H1 (cell line): ENCODE results near the gene AMZ1. TPM values are rescaled to one million over a fixed set of nuclear protein-coding genes. Genes with fewer than 3 reads are reported as not detected.

ENCODE experiments used
- CTCF ChIA-PET: fragments of 300-600 bp; sonication (Branson Sonifier 250); formaldehyde crosslinking; loops from one replicate; lab custom pipeline; 2021; ENCODE audit not compliant: partially characterized antibody; lab: Charles Lee
- POLR2A ChIA-PET: fragments of 300-600 bp; sonication (Branson Sonifier 250); formaldehyde crosslinking; loops from one replicate; lab custom pipeline; 2021; ENCODE audit warnings: inconsistent platforms; ENCODE audit not compliant: partially characterized antibody; lab: Charles Lee
- DNase-seq, 2 experiments: peaks; one replicate each; pipeline versions ENCODE4 v3.0.0 to v3.0.0-alpha.2; 2010 to 2022; ENCODE audit warnings: low spot score in 2 of 2, low read depth in 1 of 2, mixed read lengths in 1 of 2
- FAIRE-seq: peaks from 2 replicates; lab custom pipeline; 2011; peaks lifted over from hg19 to GRCh38; lab: Jason Lieb, UNC
- H2AFZ ChIP-seq: 2 replicates; pipeline ENCODE4 v1.8.1; 2012; ENCODE audit warnings: low read length, inconsistent platforms
- H2AK5ac ChIP-seq: 2 replicates; pipeline ENCODE4 v1.6.1; 2013; ENCODE audit warnings: low read depth, low read length
- H2BK120ac ChIP-seq: replicated peaks from 2 replicates; pipeline ENCODE3; 2013; ENCODE audit warnings: low read depth, low read length, inconsistent platforms
- H2BK12ac ChIP-seq: 2 replicates; pipeline ENCODE4 v1.6.1; 2013; ENCODE audit warnings: low read depth, low read length
- H2BK15ac ChIP-seq: 2 replicates; pipeline ENCODE4 v1.6.1; 2013; ENCODE audit warnings: low read length
- H2BK20ac ChIP-seq: 2 replicates; pipeline ENCODE4 v1.6.1; 2013; ENCODE audit warnings: low read length
- H2BK5ac ChIP-seq: 2 replicates; pipeline ENCODE4 v1.6.1; 2013; ENCODE audit warnings: low read depth, low read length
- H3K14ac ChIP-seq: 2 replicates; pipeline ENCODE4 v1.6.1; 2013; ENCODE audit warnings: inconsistent platforms; ENCODE audit not compliant: insufficient read length
- H3K18ac ChIP-seq: 2 replicates; pipeline ENCODE4 v1.6.1; 2013; ENCODE audit warnings: low read length; ENCODE audit errors: extremely low read depth
- H3K23ac ChIP-seq: 2 replicates; pipeline ENCODE4 v1.6.1; 2013; ENCODE audit warnings: inconsistent platforms; ENCODE audit not compliant: insufficient read length
- H3K23me2 ChIP-seq: 2 replicates; pipeline ENCODE4 v1.6.1; 2013; ENCODE audit warnings: low read depth, low read length
- H3K27ac ChIP-seq: 2 replicates; pipeline ENCODE4 v1.6.1; 2011; ENCODE audit warnings: low read depth, low read length, inconsistent platforms
- H3K27me3 ChIP-seq, 4 experiments: replicated peaks in 1 of 4; 1 replicate in 1 of 4; 2 replicates in 3 of 4; pipeline versions ENCODE4 v1.6.1 to v1.8.1; 2011 to 2013; ENCODE audit warnings: low read length in 3 of 4, mild to moderate bottlenecking in 3 of 4, inconsistent platforms in 2 of 4, mixed read lengths in 2 of 4, moderate library complexity in 1 of 4; ENCODE audit not compliant: control insufficient read depth in 3 of 4, insufficient read depth in 3 of 4; ENCODE audit errors: extremely low read depth in 1 of 4
- H3K36me3 ChIP-seq, 4 experiments: 2 replicates each; pipeline versions ENCODE4 v1.6.1 to v1.8.1; 2011 to 2013; ENCODE audit warnings: mild to moderate bottlenecking in 4 of 4, low read length in 3 of 4, moderate library complexity in 2 of 4, control low read depth in 1 of 4, inconsistent platforms in 1 of 4; ENCODE audit not compliant: insufficient read depth in 4 of 4, control insufficient read depth in 2 of 4
- H3K4ac ChIP-seq: replicated peaks from 2 replicates; pipeline ENCODE3; 2013; ENCODE audit warnings: low read length, low read depth, mixed read lengths, inconsistent platforms; ENCODE audit not compliant: insufficient read length
- H3K4me1 ChIP-seq, 4 experiments: replicated peaks in 1 of 4; 1 replicate in 1 of 4; 2 replicates in 3 of 4; pipeline versions ENCODE4 v1.6.1 to v1.8.1; 2011 to 2013; ENCODE audit warnings: low read length in 3 of 4, inconsistent platforms in 2 of 4, mixed read lengths in 1 of 4; ENCODE audit not compliant: insufficient read depth in 4 of 4, control insufficient read depth in 3 of 4
- H3K4me2 ChIP-seq, 2 experiments: 2 replicates each; pipeline versions ENCODE4 v1.6.1 to v1.8.1; 2011 to 2013; ENCODE audit warnings: low read depth in 2 of 2, low read length in 2 of 2, control low read depth in 1 of 2, inconsistent platforms in 1 of 2, mild to moderate bottlenecking in 1 of 2; ENCODE audit not compliant: insufficient read depth in 1 of 2
- H3K4me3 ChIP-seq, 4 experiments: fragments of 200-600, 300-600 bp in 1 of 4; sonication (generic), shearing (Covaris generic), sonication (Bioruptor Twin) in 1 of 4; 2 replicates each; pipeline versions ENCODE4 v1.5.1 to v1.8.1; 2011 to 2016; ENCODE audit warnings: low read length in 4 of 4, low read depth in 3 of 4, control low read depth in 2 of 4, inconsistent platforms in 2 of 4, mild to moderate bottlenecking in 2 of 4, mixed read lengths in 1 of 4, moderate library complexity in 1 of 4; ENCODE audit not compliant: insufficient read depth in 2 of 4; ENCODE audit errors: extremely low read depth in 1 of 4
- H3K56ac ChIP-seq: replicated peaks from 2 replicates; pipeline ENCODE3; 2013; ENCODE audit warnings: low read depth, mild to moderate bottlenecking, mixed read lengths, low read length, inconsistent platforms; ENCODE audit not compliant: insufficient read length
- H3K79me1 ChIP-seq: 2 replicates; pipeline ENCODE4 v1.6.1; 2013; ENCODE audit warnings: low read depth, low read length, control low read depth
- H3K79me2 ChIP-seq, 2 experiments: 2 replicates each; pipeline versions ENCODE4 v1.6.1 to v1.8.1; 2012 to 2013; ENCODE audit warnings: low read length in 2 of 2, mild to moderate bottlenecking in 2 of 2, inconsistent platforms in 1 of 2; ENCODE audit not compliant: insufficient read depth in 2 of 2, control insufficient read depth in 1 of 2
- H3K9ac ChIP-seq, 4 experiments: replicated peaks in 1 of 4; 1 replicate in 1 of 4; 2 replicates in 3 of 4; pipeline versions ENCODE4 v1.6.1 to v1.8.1; 2011 to 2013; ENCODE audit warnings: low read depth in 3 of 4, low read length in 3 of 4, control low read depth in 2 of 4, mild to moderate bottlenecking in 2 of 4, moderate library complexity in 2 of 4, inconsistent platforms in 1 of 4; ENCODE audit errors: extremely low read depth in 1 of 4
- H3K9me3 ChIP-seq, 2 experiments: 2 replicates each; pipeline versions ENCODE4 v1.6.1 to v1.8.1; 2012 to 2013; ENCODE audit warnings: mild to moderate bottlenecking in 2 of 2, moderate library complexity in 2 of 2, control low read depth in 1 of 2, inconsistent platforms in 1 of 2, low read depth in 1 of 2, low read length in 1 of 2, mixed read lengths in 1 of 2; ENCODE audit not compliant: insufficient read depth in 2 of 2
- H4K20me1 ChIP-seq, 2 experiments: replicated peaks in 1 of 2; 2 replicates each; pipeline versions ENCODE3 to v1.8.1; 2011 to 2013; ENCODE audit warnings: inconsistent platforms in 2 of 2, low read length in 2 of 2, mild to moderate bottlenecking in 1 of 2; ENCODE audit not compliant: insufficient read depth in 2 of 2, control insufficient read depth in 1 of 2
- H4K5ac ChIP-seq: 2 replicates; pipeline ENCODE4 v1.6.1; 2013; ENCODE audit warnings: low read length, low read depth, mixed read lengths, inconsistent platforms; ENCODE audit not compliant: insufficient read length
- H4K8ac ChIP-seq: 2 replicates; pipeline ENCODE4 v1.8.0; 2013; ENCODE audit warnings: mild to moderate bottlenecking, moderate library complexity, low read length, inconsistent platforms; ENCODE audit not compliant: insufficient read depth; ENCODE audit errors: extremely low read depth
- H4K91ac ChIP-seq: replicated peaks from 2 replicates; pipeline ENCODE3; 2013; ENCODE audit warnings: low read length, mixed read lengths, inconsistent platforms; ENCODE audit not compliant: insufficient read length
- EGR1 ChIP-seq: IDR thresholded peaks from 2 replicates; pipeline ENCODE4 v1.6.1; 2011; ENCODE audit warnings: low read depth, low read length, borderline replicate concordance
- FOSL1 ChIP-seq: IDR thresholded peaks from 2 replicates; pipeline ENCODE4 v1.6.1; 2011; ENCODE audit warnings: mild to moderate bottlenecking, low read depth, low read length, moderate library complexity; ENCODE audit not compliant: insufficient read depth
- POLR2AphosphoS5 ChIP-seq: IDR thresholded peaks from 2 replicates; pipeline ENCODE4 v1.6.1; 2011; ENCODE audit warnings: low read depth, low read length
- SP2 ChIP-seq: IDR thresholded peaks from 2 replicates; pipeline ENCODE4 v1.6.1; 2012; ENCODE audit warnings: mild to moderate bottlenecking, low read length, inconsistent platforms
- TAF1 ChIP-seq: IDR thresholded peaks from 2 replicates; pipeline ENCODE4 v1.6.1; 2011; ENCODE audit warnings: mild to moderate bottlenecking, low read depth, low read length
- WGBS, 2 experiments: shearing (Covaris generic) in 1 of 2; methylation state at CpG; one replicate each; pipeline versions ENCODE4 v1.1.6 to v1.1.7; 2013 to 2015; ENCODE audit warnings: low lambda C conversion rate in 2 of 2, mixed read lengths in 2 of 2, inconsistent platforms in 1 of 2, low coverage in 1 of 2, missing lambda C conversion rate in 1 of 2; ENCODE audit not compliant: insufficient replicate concordance in 2 of 2, insufficient coverage in 1 of 2, insufficient read length in 1 of 2; ENCODE audit errors: extremely low coverage in 1 of 2, missing lambda C conversion rate in 1 of 2; 5-methylcytosine and 5-hydroxymethylcytosine counted together
- polyA plus RNA-seq, 7 experiments: library from polyadenylated mRNA; depleted of rRNA in 3 of 7; stranded (reverse) in 5 of 7; unstranded in 2 of 7; fragments of >200 nt in 5 of 7; fragments of 200-250 nt in 2 of 7; gene quantifications; 1 replicate in 5 of 7; 2 replicates in 1 of 7; 4 replicates in 1 of 7; pipeline versions ENCODE4 v1.2.1 to v1.2.3, GENCODE V29; 2011 to 2013; ENCODE audit warnings: missing spikeins in 2 of 7, mixed read lengths in 2 of 7
- total RNA-seq: library from RNA; stranded (reverse); fragmentation: NEBNext Ultra II Directional; extraction: Animal tissue kit (Norgen Biotek cat#: 25700); gene quantifications from 2 replicates; pipeline ENCODE4 v1.2.1, GENCODE V29; 2021

The AMZ1 gene
- total and polyA plus RNA-seq, 2 of the 8 experiments (the other 6 are each of a cell fraction or from before 2014, with no cell fraction given), result 0.59 to 1.4 TPM

DNA sequence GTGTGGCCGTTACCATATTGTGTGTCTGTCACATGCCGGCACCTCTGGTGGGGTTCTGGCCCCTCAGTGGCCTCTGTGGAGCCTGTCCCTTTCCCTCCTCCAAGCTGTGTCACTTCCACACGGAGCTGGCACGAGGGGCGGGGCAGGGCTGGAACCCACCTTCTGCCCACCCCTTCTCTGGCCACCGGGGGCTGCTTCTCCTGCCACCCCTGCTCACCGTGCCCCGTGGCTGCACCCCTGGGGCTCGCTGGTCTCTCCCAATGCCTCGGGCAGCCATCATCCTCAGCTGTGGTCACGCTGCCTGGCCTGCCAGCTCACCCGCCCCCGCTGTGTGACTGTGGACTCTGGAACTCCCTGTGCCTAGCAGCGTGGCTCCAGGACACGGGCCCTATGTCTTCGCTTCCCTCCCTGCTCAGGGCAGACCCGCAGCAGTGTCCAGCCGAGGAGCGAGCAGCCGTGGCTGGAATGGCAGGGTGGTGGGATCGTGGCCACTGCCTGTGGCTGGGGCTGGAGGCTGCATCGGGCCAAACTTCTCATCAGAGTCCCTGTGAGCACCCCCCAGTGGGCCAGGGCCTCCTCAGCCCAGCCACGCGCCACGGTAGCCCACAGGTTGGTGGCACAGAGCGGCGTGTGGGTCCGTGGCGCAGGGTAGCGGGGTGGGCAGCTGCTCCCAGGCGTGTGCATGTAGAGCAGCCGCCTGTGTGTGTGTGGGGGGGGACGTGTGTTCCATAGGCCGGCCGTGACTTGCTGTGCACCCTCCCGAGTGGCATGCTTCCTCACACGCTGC lies 48.1 kb upstream of the AMZ1 start:
- ChIA-PET POLR2A (interaction anchor here (0.8 kb wide), 1 partner anchor 21 kb away, joined by 3 read pairs; no protein-coding TSS in a partner anchor), CTCF (interaction anchor here (0.8 to 1.8 kb wide), 5 partner anchors 19 to 62 kb away, joined by 3 to 6 read pairs (median 4); no protein-coding TSS in a partner anchor)
- H3K36me3 ChIP-seq, result no peaks in the 10 kb centered on the region; a peak in 1 of 8 replicates
- H4K91ac ChIP-seq, result peak overlapping the region; percentile 83
- DNase-seq (no peak), FAIRE-seq (no peak)
- no peak overlapping the region; a peak in 2 of 7 replicates for H3K9ac ChIP-seq
- 0 out of 2 replicates have a peak, but pooled peaks have one; percentile 25 for TF ChIP-seq FOSL1
- TF ChIP-seq TAF1, result no peak
- TF ChIP-seq SP2, result no peak
- TF ChIP-seq POLR2AphosphoS5, result no peak
- peak; percentile 56 for TF ChIP-seq EGR1
- H3K79me2 ChIP-seq, result peaks cover 17 to 81% of the 10 kb centered on the region in 2 experiments
- peak overlapping the region; percentile 64 for H2BK5ac ChIP-seq
- 0 out of 2 replicates have a peak overlapping the region, but pooled peaks have one; percentile 5 for H3K27ac ChIP-seq
- no peaks in the 10 kb centered on the region for H3K27me3 ChIP-seq
- H4K8ac ChIP-seq, result no peak overlapping the region; the same call in 1 of the 2 replicates
- H3K4me1 ChIP-seq, result peaks cover 2 to 37% (median 26%) of the 10 kb centered on the region in 4 experiments
- H2BK12ac ChIP-seq, result 0 out of 2 replicates have a peak overlapping the region, but pooled peaks have one; percentile 9
- H3K23ac ChIP-seq, result no peak overlapping the region
- no peak overlapping the region for H2AFZ ChIP-seq
- H2AK5ac ChIP-seq, result peak overlapping the region; percentile 83; the same call in 1 of the 2 replicates
- H2BK20ac ChIP-seq, result no peak overlapping the region
- H3K23me2 ChIP-seq, result no peaks in the 10 kb centered on the region; the same call in 1 of the 2 replicates
- no peak overlapping the region for H3K18ac ChIP-seq
- H3K79me1 ChIP-seq, result peaks cover 42% of the 10 kb centered on the region
- no peak overlapping the region for H3K14ac ChIP-seq
- H4K20me1 ChIP-seq, result peaks cover 44 to 62% of the 10 kb centered on the region in 2 experiments
- H3K4ac ChIP-seq, result peak overlapping the region; percentile 69
- H4K5ac ChIP-seq, result no peak overlapping the region
- H3K4me2 ChIP-seq, result no peak overlapping the region
- no peak overlapping the region for H3K56ac ChIP-seq
- WGBS, 2 experiments, result 85% methylated on average over 37 of the region's 37 CpGs; no CpG with 5 or more reads in 1 of the 2 experiments
- H3K4me3 ChIP-seq, result no peak overlapping the region
- H2BK15ac ChIP-seq, result peak overlapping the region; percentile 61; the same call in 1 of the 2 replicates
- H3K9me3 ChIP-seq, result no peaks in the 10 kb centered on the region
- H2BK120ac ChIP-seq, result no peak overlapping the region
